ENCODE results near the gene FCSK. TPM values are rescaled to one million over a fixed set of nuclear protein-coding genes. Genes with fewer than 3 reads are reported as not detected.

The FCSK gene
- total RNA-seq, 1 donor from 2014 or later = 20.6 TPM

GRCh38 chr16:70473446-70474319, 19.3 kb downstream of the FCSK start:
- H3K4me1 ChIP-seq = peaks cover 4% of the 10 kb centered on the region
- intact Hi-C loops (cut with DNase I) = loop anchor here (5.0 kb wide), 1 partner anchor 56 kb away; no protein-coding TSS in a partner anchor
- no peak overlapping the region for H3K4me3 ChIP-seq
- H3K27me3 ChIP-seq = no peaks in the 10 kb centered on the region
- H3K36me3 ChIP-seq = peaks cover 0 to 9% of the 10 kb centered on the region in 2 donors
- H3K9me3 ChIP-seq = no peaks in the 10 kb centered on the region
- DNase-seq (ENCODE audit: extremely low spot score in 2 of 2) = no peak
- H3K27ac ChIP-seq = no peak overlapping the region
- no peak for TF ChIP-seq POLR2AphosphoS5 (IDR thresholded peaks at IDR 0.05; ENCODE audit: insufficient read depth in 1 of 2, low read depth in 1 of 2)
- no peak for TF ChIP-seq CTCF (IDR thresholded peaks at IDR 0.05)
- TF ChIP-seq POLR2A (IDR thresholded peaks at IDR 0.05) = no peak

- Histone ChIP-seq H3K36me3 (peaks cover 0 to 13% of the 10 kb centered on the region in 2 donors), H3K4me1 (peaks cover 12% of the 10 kb centered on the region), H3K27ac (no peak overlapping the region), H3K4me3 (no peak overlapping the region), H3K27me3 (no peaks in the 10 kb centered on the region), H3K9me3 (no peaks in the 10 kb centered on the region)
- DNase-seq (ENCODE audit: extremely low spot score in 2 of 2) = no peak
- intact Hi-C loops (cut with DNase I) = loop anchor here (5.0 kb wide), 1 partner anchor 57 kb away; no protein-coding TSS in a partner anchor
- TF ChIP-seq POLR2A (IDR thresholded peaks at IDR 0.05) = no peak
- no peak for TF ChIP-seq POLR2AphosphoS5 (IDR thresholded peaks at IDR 0.05; ENCODE audit: insufficient read depth in 1 of 2, low read depth in 1 of 2)
- no peak for TF ChIP-seq CTCF (IDR thresholded peaks at IDR 0.05)
Observed at GRCh38 chr16:70474320-70475053, 20.1 kb downstream of the FCSK start.

- no peak for DNase-seq (ENCODE audit: extremely low spot score in 2 of 2)
- Histone ChIP-seq H3K4me3 (no peak overlapping the region), H3K4me1 (peaks cover 15% of the 10 kb centered on the region), H3K27ac (no peak overlapping the region), H3K9me3 (no peaks in the 10 kb centered on the region), H3K36me3 (peaks cover 0 to 21% of the 10 kb centered on the region in 2 donors), H3K27me3 (no peaks in the 10 kb centered on the region)
- TF ChIP-seq POLR2A (IDR thresholded peaks at IDR 0.05) (no peak), POLR2AphosphoS5 (IDR thresholded peaks at IDR 0.05; ENCODE audit: insufficient read depth in 1 of 2, low read depth in 1 of 2) (no peak), CTCF (IDR thresholded peaks at IDR 0.05) (no peak)
- intact Hi-C loops (cut with DNase I) = no loop called here
Observed at GRCh38 chr16:70475054-70475871, 20.9 kb downstream of the FCSK start.

- no peaks in the 10 kb centered on the region for H3K27me3 ChIP-seq
- no peak overlapping the region for H3K4me3 ChIP-seq
- peaks cover 0 to 31% of the 10 kb centered on the region in 2 donors for H3K36me3 ChIP-seq
- no peak for DNase-seq (ENCODE audit: extremely low spot score in 2 of 2)
- peaks cover 15% of the 10 kb centered on the region for H3K4me1 ChIP-seq
- TF ChIP-seq CTCF (IDR thresholded peaks at IDR 0.05) (no peak), POLR2AphosphoS5 (IDR thresholded peaks at IDR 0.05; ENCODE audit: insufficient read depth in 1 of 2, low read depth in 1 of 2) (no peak), POLR2A (IDR thresholded peaks at IDR 0.05) (no peak)
- no peaks in the 10 kb centered on the region for H3K9me3 ChIP-seq
- intact Hi-C loops (cut with DNase I) = no loop called here
- no peak overlapping the region for H3K27ac ChIP-seq
Observed at GRCh38 chr16:70476272-70477020, 22.1 kb downstream of the FCSK start.

Data from vagina (tissue), 2 donors.